A549 (cell line): ENCODE data around the gene DOCK9. TPM values are rescaled to one million over a fixed set of nuclear protein-coding genes. Genes with fewer than 3 reads are reported as not detected.

Experiments
- ATAC-seq, 2 experiments: fragments of 200-7000 bp in 1 of 2; fragments of >200 bp in 1 of 2; cut with Nextera tagmentation in 1 of 2; cut with Tn5 transposase in 1 of 2; 3 replicates each; pipeline versions ENCODE4 v1.8.0 to v1.9.1; 2018 to 2020; ENCODE audit warnings: mild to moderate bottlenecking in 1 of 2, moderate library complexity in 1 of 2
- CTCF ChIA-PET: fragments of 300-600 bp; sonication (Branson Sonifier 250); formaldehyde crosslinking; extraction: SDS; loops from one replicate; lab custom pipeline; 2021; ENCODE audit warnings: antibody characterized with exemption, inconsistent platforms; lab: Yijun Ruan, JAX
- POLR2A ChIA-PET: fragments of 350-600 bp; formaldehyde crosslinking; extraction: SDS; loops from one replicate; lab custom pipeline; 2021; ENCODE audit warnings: antibody characterized with exemption, inconsistent platforms; lab: Yijun Ruan, JAX
- DNase-seq, 2 experiments: peaks; one replicate each; pipeline versions ENCODE4 v3.0.0 to v3.0.0-alpha.2; 2011 to 2016; ENCODE audit warnings: low read depth in 1 of 2, low spot score in 1 of 2
- FAIRE-seq: peaks from 2 replicates; lab custom pipeline; 2011; peaks lifted over from hg19 to GRCh38; lab: Jason Lieb, UNC
- H3K27ac ChIP-seq, 2 experiments: fragments of >200 bp; sonication (Bioruptor Twin); formaldehyde crosslinking; 3 replicates each; pipeline ENCODE4 v1.5.1; 2016 to 2017
- H3K4me1 ChIP-seq: fragments of >200 bp; sonication (Bioruptor Twin); formaldehyde crosslinking; 3 replicates; pipeline ENCODE4 v1.6.1; 2016
- H3K4me2 ChIP-seq: fragments of >200 bp; sonication (Bioruptor Twin); formaldehyde crosslinking; 3 replicates; pipeline ENCODE4 v1.6.1; 2016
- H3K4me3 ChIP-seq: fragments of >200 bp; sonication (Bioruptor Twin); formaldehyde crosslinking; 3 replicates; pipeline ENCODE4 v1.5.1; 2016
- H3K9me3 ChIP-seq: fragments of >200 bp; sonication (Bioruptor Twin); formaldehyde crosslinking; 3 replicates; pipeline ENCODE4 v1.6.1; 2016
- CEBPB ChIP-seq, 2 experiments: fragments of >200 bp in 1 of 2; sonication (Bioruptor Twin) in 1 of 2; formaldehyde crosslinking in 1 of 2; IDR thresholded peaks; 2 replicates each; pipeline ENCODE4 v1.6.1; 2012 to 2016
- CHD4 ChIP-seq: fragments of 200-600 bp; sonication (generic); IDR thresholded peaks from 2 replicates; pipeline ENCODE4 v1.6.1; 2016; ENCODE audit warnings: antibody characterized with exemption, mild to moderate bottlenecking, borderline replicate concordance
- E2F6 ChIP-seq: IDR thresholded peaks from 2 replicates; pipeline ENCODE4 v1.6.1; 2012; ENCODE audit warnings: low read depth, borderline replicate concordance
- EHF ChIP-seq: fragments of 250-450 bp; sonication (Bioruptor Pico); IDR thresholded peaks from 2 replicates; pipeline ENCODE4 v1.5.0; 2020; ENCODE audit warnings: mild to moderate bottlenecking
- ELK1 ChIP-seq: fragments of 150-350 bp; IDR thresholded peaks from 2 replicates; pipeline ENCODE4 v1.6.1; 2014; ENCODE audit warnings: low read depth, mild to moderate bottlenecking, low read length
- EP300 ChIP-seq, 2 experiments: fragments of >200 bp; sonication (Bioruptor Twin); formaldehyde crosslinking; IDR thresholded peaks; 2 replicates in 1 of 2; 3 replicates in 1 of 2; pipeline ENCODE4 v1.6.1; 2016 to 2017
- FOSB ChIP-seq: fragments of 250-450 bp; sonication (Bioruptor Pico); IDR thresholded peaks from 2 replicates; pipeline ENCODE4 v1.5.0; 2020; ENCODE audit warnings: mild to moderate bottlenecking, moderate library complexity
- FOSL2 ChIP-seq, 2 experiments: fragments of 450-650 bp in 1 of 2; fragments of >200 bp in 1 of 2; sonication (Bioruptor Twin) in 1 of 2; formaldehyde crosslinking; IDR thresholded peaks; 2 replicates each; pipeline versions ENCODE4 v1.5.0 to v1.6.1; 2016 to 2020; ENCODE audit warnings: mild to moderate bottlenecking in 1 of 2, moderate library complexity in 1 of 2
- FOXS1 ChIP-seq: fragments of 250-450 bp; sonication (Bioruptor Pico); IDR thresholded peaks from 2 replicates; pipeline ENCODE4 v1.5.0; 2020; ENCODE audit warnings: mild to moderate bottlenecking, moderate library complexity
- GATA3 ChIP-seq: IDR thresholded peaks from 2 replicates; pipeline ENCODE4 v1.6.1; 2012; ENCODE audit warnings: borderline replicate concordance
- HDAC2 ChIP-seq: fragments of 200-600 bp; sonication (generic); IDR thresholded peaks from 2 replicates; pipeline ENCODE4 v1.6.1; 2016
- HES2 ChIP-seq: fragments of >200 bp; sonication (Bioruptor Twin); formaldehyde crosslinking; IDR thresholded peaks from 2 replicates; pipeline ENCODE4 v1.6.1; 2016
- HMGXB4 ChIP-seq: fragments of 250-450 bp; sonication (Bioruptor Pico); IDR thresholded peaks from 2 replicates; pipeline ENCODE4 v1.5.0; 2021; ENCODE audit warnings: mild to moderate bottlenecking, moderate library complexity, borderline replicate concordance
- HOXB13 ChIP-seq: fragments of 250-450 bp; sonication (Bioruptor Pico); IDR thresholded peaks from 2 replicates; pipeline ENCODE4 v1.5.0; 2020; ENCODE audit warnings: low read depth, mild to moderate bottlenecking, moderate library complexity
- HOXB5 ChIP-seq: fragments of 250-450 bp; sonication (Bioruptor Pico); IDR thresholded peaks from 2 replicates; pipeline ENCODE4 v1.5.0; 2020; ENCODE audit warnings: mild to moderate bottlenecking, moderate library complexity
- JUN ChIP-seq, 2 experiments: fragments of >200 bp; sonication (Bioruptor Twin); formaldehyde crosslinking; IDR thresholded peaks; 2 replicates in 1 of 2; 3 replicates in 1 of 2; pipeline ENCODE4 v1.6.1; 2016 to 2017
- JUNB ChIP-seq: fragments of >200 bp; sonication (Bioruptor Twin); formaldehyde crosslinking; IDR thresholded peaks from 2 replicates; pipeline ENCODE4 v1.6.1; 2016
- KDM5A ChIP-seq: fragments of 200-600 bp; sonication (generic); IDR thresholded peaks from 2 replicates; pipeline ENCODE4 v1.6.1; 2016; ENCODE audit warnings: antibody characterized with exemption, mild to moderate bottlenecking
- MAFK ChIP-seq: fragments of 450-650 bp; IDR thresholded peaks from 2 replicates; pipeline ENCODE4 v1.6.1; 2014; ENCODE audit not compliant: partially characterized antibody
- MAX ChIP-seq: IDR thresholded peaks from 2 replicates; pipeline ENCODE4 v1.6.1; 2012
- MAZ ChIP-seq: fragments of 150-350 bp; IDR thresholded peaks from 2 replicates; pipeline ENCODE4 v1.6.1; 2014; ENCODE audit warnings: antibody characterized with exemption, low read depth, low read length, borderline replicate concordance
- POLR2AphosphoS2 ChIP-seq: conservative IDR thresholded peaks from 2 replicates; pipeline ENCODE4 v1.6.1; 2012; ENCODE audit warnings: low read length, improper control_type of control experiment, inconsistent platforms
- RAD21 ChIP-seq, 2 experiments: fragments of >200 bp in 1 of 2; sonication (Bioruptor Twin) in 1 of 2; formaldehyde crosslinking in 1 of 2; IDR thresholded peaks in 1 of 2; conservative IDR thresholded peaks in 1 of 2; 2 replicates in 1 of 2; 3 replicates in 1 of 2; pipeline ENCODE4 v1.6.1; 2012 to 2018; ENCODE audit warnings: inconsistent platforms in 1 of 2
- RARB ChIP-seq: fragments of 250-450 bp; sonication (Bioruptor Pico); IDR thresholded peaks from 2 replicates; pipeline ENCODE4 v1.8.0; 2021; ENCODE audit warnings: mild to moderate bottlenecking, moderate library complexity
- RFX5 ChIP-seq: fragments of 450-650 bp; IDR thresholded peaks from 2 replicates; pipeline ENCODE4 v1.7.1; 2014; ENCODE audit warnings: antibody characterized with exemption, mild to moderate bottlenecking, moderate library complexity
- SMC3 ChIP-seq: fragments of >200 bp; sonication (Bioruptor Twin); formaldehyde crosslinking; IDR thresholded peaks from 3 replicates; pipeline ENCODE4 v1.6.1; 2018; ENCODE audit warnings: inconsistent platforms
- USF2 ChIP-seq: fragments of 450-650 bp; IDR thresholded peaks from 2 replicates; pipeline ENCODE4 v1.6.1; 2014; ENCODE audit warnings: antibody characterized with exemption
- ZFP36 ChIP-seq: fragments of 450-650 bp; IDR thresholded peaks from 2 replicates; pipeline ENCODE4 v1.6.1; 2014; ENCODE audit warnings: borderline replicate concordance; ENCODE audit not compliant: partially characterized antibody
- ZNF302 ChIP-seq: fragments of 250-450 bp; sonication (Bioruptor Pico); IDR thresholded peaks from 2 replicates; pipeline ENCODE4 v1.9.0; 2021; ENCODE audit warnings: inconsistent platforms, mild to moderate bottlenecking, moderate library complexity
- WGBS: methylation state at CpG from one replicate; pipeline ENCODE4 v1.1.6; 2017; ENCODE audit errors: missing lambda C conversion rate; 5-methylcytosine and 5-hydroxymethylcytosine counted together
- polyA plus RNA-seq, 4 experiments: library from polyadenylated mRNA; depleted of rRNA in 3 of 4; stranded (reverse); fragments of >200 nt; fragmentation: RNase III in 1 of 4; extraction: RNeasy Plus Mini Kit Qiagen cat#74134 plus additional on column Dnase treatment in 1 of 4; gene quantifications; 2 replicates in 3 of 4; 3 replicates in 1 of 4; pipeline ENCODE4 v1.2.3, GENCODE V29; 2011 to 2017

DOCK9 gene
- polyA plus RNA-seq, 2 of the 4 experiments (the other 2 are of a cell fraction) = 34.0 to 43.9 TPM

GRCh38 chr13:98776644-98777043, 201.2 kb downstream of the DOCK9 start:
- TF ChIP-seq HES2 (no peak), MAZ (no peak), CHD4 (0 out of 2 replicates have a peak, but pooled peaks have one; percentile 0), HDAC2 (no peak), EHF (CRISPR knock-in tag) (no peak)
- ChIA-PET POLR2A (no interaction called here), CTCF (no interaction called here)
- Histone ChIP-seq H3K4me1 (peaks cover 17% of the 10 kb centered on the region), H3K27ac (peak overlapping the region; percentile 88 to 98), H3K4me2 (peak overlapping the region; percentile 82), H3K4me3 (no peak overlapping the region), H3K9me3 (no peaks in the 10 kb centered on the region)
- ATAC-seq (no peak), DNase-seq (no peak), FAIRE-seq (no peak)
- 62% methylated on average over 5 of the region's 5 CpGs for WGBS

GRCh38 chr13:98775844-98776598, 201.8 kb downstream of the DOCK9 start:
- Histone ChIP-seq H3K4me2 (peak overlapping the region; percentile 82), H3K4me3 (no peak overlapping the region), H3K4me1 (peaks cover 17% of the 10 kb centered on the region), H3K27ac (peak overlapping the region; percentile 88 to 98), H3K9me3 (no peaks in the 10 kb centered on the region)
- WGBS = 11% methylated on average over 21 of the region's 22 CpGs
- CTCF ChIA-PET = interaction anchor here (1.2 kb wide), 1 partner anchor 10 kb away, joined by 3 read pairs; no protein-coding TSS in a partner anchor
- TF ChIP-seq FOXS1 = 0 out of 2 replicates have a peak, but pooled peaks have one; percentile 6
- TF ChIP-seq HOXB13 (CRISPR knock-in tag) = peak; percentile 72; the same call in 1 of the 2 replicates
- no peak for TF ChIP-seq HES2
- TF ChIP-seq JUNB = peak; percentile 52
- no peak for TF ChIP-seq POLR2AphosphoS2
- TF ChIP-seq USF2 = 0 out of 2 replicates have a peak, but pooled peaks have one; percentile 24
- TF ChIP-seq HMGXB4 = no peak
- no peak for TF ChIP-seq KDM5A
- 0 out of 3 replicates have a peak, but pooled peaks have one; percentile 24 for TF ChIP-seq SMC3
- TF ChIP-seq RAD21 (conservative IDR thresholded peaks at IDR 0.05 in 1 of 2, IDR thresholded peaks at IDR 0.05 in 1 of 2) = peak in 1 of 2 experiments; percentile 16; a peak in 2 of 5 replicates
- no peak for TF ChIP-seq RFX5
- TF ChIP-seq CHD4 = no peak; the same call in 1 of the 2 replicates
- TF ChIP-seq MAX = peak; percentile 71; the same call in 1 of the 2 replicates
- 0 out of 2 replicates have a peak, but pooled peaks have one; percentile 43 for TF ChIP-seq EHF (CRISPR knock-in tag)
- no peak for TF ChIP-seq ZFP36
- TF ChIP-seq ELK1 = no peak
- TF ChIP-seq RARB (CRISPR knock-in tag) = peak; percentile 90
- TF ChIP-seq CEBPB (IDR thresholded peaks at IDR 0.05) = peak in 1 of 2 experiments; percentile 45; a peak in 1 of 4 replicates
- peak; percentile 77; the same call in 1 of the 2 replicates for TF ChIP-seq ZNF302 (CRISPR knock-in tag)
- peak; percentile 86 for TF ChIP-seq GATA3
- peak; percentile 75 for TF ChIP-seq FOSL2 (IDR thresholded peaks at IDR 0.05)
- TF ChIP-seq FOSL2 (CRISPR knock-in tag; IDR thresholded peaks at IDR 0.05) = peak; percentile 88
- peak; percentile 23; the same call in 1 of the 2 replicates for TF ChIP-seq HOXB5 (CRISPR knock-in tag)
- TF ChIP-seq EP300 (IDR thresholded peaks at IDR 0.05) = peak; percentile 56 to 85; a peak in 3 of 5 replicates
- no peak for TF ChIP-seq FOSB (CRISPR knock-in tag)
- TF ChIP-seq JUN (IDR thresholded peaks at IDR 0.05) = peak in 1 of 2 experiments; percentile 80; a peak in 4 of 5 replicates
- peak; percentile 85 for TF ChIP-seq MAFK
- no peak for TF ChIP-seq E2F6
- DNase-seq (peak; percentile 91 to 97), ATAC-seq (peak; percentile 99), FAIRE-seq (no peak)
- POLR2A ChIA-PET = no interaction called here
